Esophagus squamous epithelium (tissue), 5 donors: ENCODE results near the gene PRPF40B. TPM values are rescaled to one million over a fixed set of nuclear protein-coding genes. Genes with fewer than 3 reads are reported as not detected.

Experiments
- DNase-seq: peaks from one replicate; lab custom pipeline; 2025; lab: John Stamatoyannopoulos, UW
- H3K27ac ChIP-seq, 4 donors: fragments of 200-600 bp; sonication (generic); one replicate each; pipeline ENCODE4 v1.5.1; 2016 to 2019; ENCODE audit warnings: mild to moderate bottlenecking in 1 of 4
- H3K27me3 ChIP-seq, 4 donors: fragments of 200-600 bp; sonication (generic); 1 replicate in 3 of 4; 2 replicates in 1 of 4; pipeline versions ENCODE4 v1.5.1 to v1.6.0; 2017 to 2021; ENCODE audit warnings: antibody characterized with exemption in 1 of 4
- H3K36me3 ChIP-seq, 3 donors: fragments of 200-600 bp; sonication (generic); one replicate each; pipeline ENCODE4 v1.5.1; 2016 to 2019
- H3K4me1 ChIP-seq, 3 donors: fragments of 200-600 bp; sonication (generic); one replicate each; pipeline ENCODE4 v1.5.1; 2017 to 2019
- H3K4me3 ChIP-seq, 4 donors: fragments of 200-600 bp; sonication (generic); 1 replicate in 3 of 4; 2 replicates in 1 of 4; pipeline ENCODE4 v1.5.1; 2016 to 2019; ENCODE audit warnings: mild to moderate bottlenecking in 2 of 4, moderate library complexity in 1 of 4
- H3K9me3 ChIP-seq, 3 donors: fragments of 200-600 bp; sonication (generic); one replicate each; pipeline ENCODE4 v1.5.1; 2016 to 2019
- CTCF ChIP-seq, 6 experiments: fragments of 450-650 bp in 4 of 6; fragments of 200-600 bp in 2 of 6; sonication (generic) in 2 of 6; IDR thresholded peaks; one replicate each; pipeline ENCODE4 v1.5.1; 2016 to 2019; ENCODE audit warnings: antibody characterized with exemption in 6 of 6, mild to moderate bottlenecking in 4 of 6, moderate library complexity in 4 of 6
- POLR2A ChIP-seq, 4 donors: fragments of 450-650 bp; IDR thresholded peaks; one replicate each; pipeline ENCODE4 v1.6.1; 2017; ENCODE audit warnings: antibody characterized with exemption in 4 of 4, mild to moderate bottlenecking in 4 of 4, moderate library complexity in 3 of 4
- WGBS, 2 donors: methylation state at CpG; one replicate each; pipeline ENCODE4 v1.1.5; 2018; 5-methylcytosine and 5-hydroxymethylcytosine counted together
- intact Hi-C: fragments of 100-400 bp; cut with DNase I; formaldehyde crosslinking; loops from one replicate; pipeline ENCODE4 v1.15.0; 2022
- total RNA-seq, 4 donors: library from RNA; depleted of rRNA; stranded (reverse); fragments of >200 nt; gene quantifications; one replicate each; pipeline ENCODE4 v1.1.0, GENCODE V29; 2016
- donor health status: DM: yes; HTN: yes; CAD: no.

PRPF40B gene
- total RNA-seq, 4 donors from 2014 or later: 5.2 to 14.5 (median 10.2) TPM

GRCh38 chr12:49582201-49582600 lies 41.2 kb upstream of the PRPF40B start:
- no peak overlapping the region for H3K27ac ChIP-seq
- no peak overlapping the region for H3K4me3 ChIP-seq
- 86% methylated on average over 1 of the region's 1 CpG; no CpG with 5 or more reads in 1 of the 2 donors for WGBS, 2 donors
- intact Hi-C loops: no loop called here
- H3K36me3 ChIP-seq: peaks cover 0 to 29% (median 5%) of the 10 kb centered on the region in 3 donors
- peaks cover 0 to 27% (median 9%) of the 10 kb centered on the region in 3 donors for H3K4me1 ChIP-seq
- no peak for DNase-seq
- H3K27me3 ChIP-seq: no peaks in the 10 kb centered on the region
- TF ChIP-seq POLR2A (IDR thresholded peaks at IDR 0.05): no peak
- no peak for TF ChIP-seq CTCF (IDR thresholded peaks at IDR 0.05)
- no peaks in the 10 kb centered on the region for H3K9me3 ChIP-seq

GRCh38 chr12:49582850-49583249 lies 40.5 kb upstream of the PRPF40B start:
- no peaks in the 10 kb centered on the region for H3K27me3 ChIP-seq
- no peak for DNase-seq
- peak overlapping the region in 1 of 4 donors; percentile 21 for H3K27ac ChIP-seq
- H3K36me3 ChIP-seq: peaks cover 0 to 35% (median 5%) of the 10 kb centered on the region in 3 donors
- 38 to 47% methylated on average over 4 of the region's 4 CpGs for WGBS, 2 donors
- intact Hi-C loops: no loop called here
- no peaks in the 10 kb centered on the region for H3K9me3 ChIP-seq
- peaks cover 0 to 27% (median 9%) of the 10 kb centered on the region in 3 donors for H3K4me1 ChIP-seq
- H3K4me3 ChIP-seq: no peak overlapping the region
- TF ChIP-seq CTCF (IDR thresholded peaks at IDR 0.05): no peak
- no peak for TF ChIP-seq POLR2A (IDR thresholded peaks at IDR 0.05)

- Histone ChIP-seq H3K27me3 (no peaks in the 10 kb centered on the region), H3K27ac (peak overlapping the region in 2 of 4 donors; percentile 7 to 21), H3K4me1 (peaks cover 0 to 28% (median 9%) of the 10 kb centered on the region in 3 donors), H3K9me3 (no peaks in the 10 kb centered on the region), H3K36me3 (peaks cover 0 to 35% (median 5%) of the 10 kb centered on the region in 3 donors), H3K4me3 (no peak overlapping the region)
- WGBS, 2 donors: 75 to 76% methylated on average over 11 to 12 of the region's 13 CpGs
- intact Hi-C loops: no loop called here
- DNase-seq: no peak
- no peak for TF ChIP-seq CTCF (IDR thresholded peaks at IDR 0.05)
- no peak for TF ChIP-seq POLR2A (IDR thresholded peaks at IDR 0.05)
Observed at GRCh38 chr12:49583366-49584094, 39.8 kb upstream of the PRPF40B start.

GRCh38 chr12:49584591-49584990 lies 38.8 kb upstream of the PRPF40B start:
- no peaks in the 10 kb centered on the region for H3K27me3 ChIP-seq
- no peak overlapping the region for H3K4me3 ChIP-seq
- H3K36me3 ChIP-seq: peaks cover 0 to 35% (median 5%) of the 10 kb centered on the region in 3 donors
- H3K27ac ChIP-seq: no peak overlapping the region
- peaks cover 0 to 36% (median 15%) of the 10 kb centered on the region in 3 donors for H3K4me1 ChIP-seq
- intact Hi-C loops: no loop called here
- WGBS, 2 donors: 65 to 72% methylated on average over 5 to 6 of the region's 7 CpGs
- TF ChIP-seq POLR2A (IDR thresholded peaks at IDR 0.05): no peak
- no peak for TF ChIP-seq CTCF (IDR thresholded peaks at IDR 0.05)
- H3K9me3 ChIP-seq: no peaks in the 10 kb centered on the region
- no peak for DNase-seq
